Measurements from ENCODE around the gene MSL3.

MSL3 gene

GRCh38 chrX:11766487-11766886, 8.4 kb downstream of the MSL3 start:
- no peak for DNase-seq (ENCODE audit: low read depth in 1 of 2, low spot score in 1 of 2)
- Histone ChIP-seq H3K27ac (replicated peaks) (no peak overlapping the region), H3K27me3 (ENCODE audit: insufficient read depth, poor library complexity, severe bottlenecking) (no peaks in the 10 kb centered on the region), H3K4me3 (replicated peaks; ENCODE audit: insufficient read depth, low read length) (no peak overlapping the region)
- no peak for TF ChIP-seq SPI1 (IDR thresholded peaks at IDR 0.05; ENCODE audit: borderline replicate concordance, low read depth)
- TF ChIP-seq, protein P1, sequence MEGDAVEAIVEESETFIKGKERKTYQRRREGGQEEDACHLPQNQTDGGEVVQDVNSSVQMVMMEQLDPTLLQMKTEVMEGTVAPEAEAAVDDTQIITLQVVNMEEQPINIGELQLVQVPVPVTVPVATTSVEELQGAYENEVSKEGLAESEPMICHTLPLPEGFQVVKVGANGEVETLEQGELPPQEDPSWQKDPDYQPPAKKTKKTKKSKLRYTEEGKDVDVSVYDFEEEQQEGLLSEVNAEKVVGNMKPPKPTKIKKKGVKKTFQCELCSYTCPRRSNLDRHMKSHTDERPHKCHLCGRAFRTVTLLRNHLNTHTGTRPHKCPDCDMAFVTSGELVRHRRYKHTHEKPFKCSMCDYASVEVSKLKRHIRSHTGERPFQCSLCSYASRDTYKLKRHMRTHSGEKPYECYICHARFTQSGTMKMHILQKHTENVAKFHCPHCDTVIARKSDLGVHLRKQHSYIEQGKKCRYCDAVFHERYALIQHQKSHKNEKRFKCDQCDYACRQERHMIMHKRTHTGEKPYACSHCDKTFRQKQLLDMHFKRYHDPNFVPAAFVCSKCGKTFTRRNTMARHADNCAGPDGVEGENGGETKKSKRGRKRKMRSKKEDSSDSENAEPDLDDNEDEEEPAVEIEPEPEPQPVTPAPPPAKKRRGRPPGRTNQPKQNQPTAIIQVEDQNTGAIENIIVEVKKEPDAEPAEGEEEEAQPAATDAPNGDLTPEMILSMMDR (IDR thresholded peaks at IDR 0.05; ENCODE audit: insufficient read depth, low read length), result no peak
- TF ChIP-seq, protein P2, sequence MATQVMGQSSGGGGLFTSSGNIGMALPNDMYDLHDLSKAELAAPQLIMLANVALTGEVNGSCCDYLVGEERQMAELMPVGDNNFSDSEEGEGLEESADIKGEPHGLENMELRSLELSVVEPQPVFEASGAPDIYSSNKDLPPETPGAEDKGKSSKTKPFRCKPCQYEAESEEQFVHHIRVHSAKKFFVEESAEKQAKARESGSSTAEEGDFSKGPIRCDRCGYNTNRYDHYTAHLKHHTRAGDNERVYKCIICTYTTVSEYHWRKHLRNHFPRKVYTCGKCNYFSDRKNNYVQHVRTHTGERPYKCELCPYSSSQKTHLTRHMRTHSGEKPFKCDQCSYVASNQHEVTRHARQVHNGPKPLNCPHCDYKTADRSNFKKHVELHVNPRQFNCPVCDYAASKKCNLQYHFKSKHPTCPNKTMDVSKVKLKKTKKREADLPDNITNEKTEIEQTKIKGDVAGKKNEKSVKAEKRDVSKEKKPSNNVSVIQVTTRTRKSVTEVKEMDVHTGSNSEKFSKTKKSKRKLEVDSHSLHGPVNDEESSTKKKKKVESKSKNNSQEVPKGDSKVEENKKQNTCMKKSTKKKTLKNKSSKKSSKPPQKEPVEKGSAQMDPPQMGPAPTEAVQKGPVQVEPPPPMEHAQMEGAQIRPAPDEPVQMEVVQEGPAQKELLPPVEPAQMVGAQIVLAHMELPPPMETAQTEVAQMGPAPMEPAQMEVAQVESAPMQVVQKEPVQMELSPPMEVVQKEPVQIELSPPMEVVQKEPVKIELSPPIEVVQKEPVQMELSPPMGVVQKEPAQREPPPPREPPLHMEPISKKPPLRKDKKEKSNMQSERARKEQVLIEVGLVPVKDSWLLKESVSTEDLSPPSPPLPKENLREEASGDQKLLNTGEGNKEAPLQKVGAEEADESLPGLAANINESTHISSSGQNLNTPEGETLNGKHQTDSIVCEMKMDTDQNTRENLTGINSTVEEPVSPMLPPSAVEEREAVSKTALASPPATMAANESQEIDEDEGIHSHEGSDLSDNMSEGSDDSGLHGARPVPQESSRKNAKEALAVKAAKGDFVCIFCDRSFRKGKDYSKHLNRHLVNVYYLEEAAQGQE (IDR thresholded peaks at IDR 0.05; ENCODE audit: insufficient replicate concordance, low read depth), result no peak
- TF ChIP-seq GABPA (IDR thresholded peaks at IDR 0.05; ENCODE audit: low read depth), result no peak
- no peak for TF ChIP-seq POLR2AphosphoS5 (IDR thresholded peaks at IDR 0.05; ENCODE audit: low read depth)

- TF ChIP-seq POLR2AphosphoS5 (IDR thresholded peaks at IDR 0.05; ENCODE audit: low read depth) (no peak), SPI1 (IDR thresholded peaks at IDR 0.05; ENCODE audit: borderline replicate concordance, low read depth) (peak; percentile 35; the same call in 1 of the 2 replicates)
- Histone ChIP-seq H3K27ac (replicated peaks) (no peak overlapping the region), H3K4me3 (replicated peaks; ENCODE audit: insufficient read depth, low read length) (no peak overlapping the region), H3K27me3 (ENCODE audit: insufficient read depth, poor library complexity, severe bottlenecking) (no peaks in the 10 kb centered on the region)
- DNase-seq (ENCODE audit: low read depth in 1 of 2, low spot score in 1 of 2), result no peak
These were observed 10.0 kb downstream of the MSL3 start for GRCh38 chrX:11768039-11768438.

- no peak overlapping the region for H3K27ac ChIP-seq (replicated peaks)
- H3K27me3 ChIP-seq (ENCODE audit: insufficient read depth, poor library complexity, severe bottlenecking), result no peaks in the 10 kb centered on the region
- DNase-seq (ENCODE audit: low read depth in 1 of 2, low spot score in 1 of 2), result peak; percentile 50 to 54
- H3K4me3 ChIP-seq (replicated peaks; ENCODE audit: insufficient read depth, low read length), result no peak overlapping the region
- TF ChIP-seq, protein P2 (IDR thresholded peaks at IDR 0.05; ENCODE audit: insufficient replicate concordance, low read depth), result no peak
- TF ChIP-seq, protein P1 (IDR thresholded peaks at IDR 0.05; ENCODE audit: insufficient read depth, low read length), result peak; percentile 73
- no peak for TF ChIP-seq GABPA (IDR thresholded peaks at IDR 0.05; ENCODE audit: low read depth)
- no peak for TF ChIP-seq POLR2AphosphoS5 (IDR thresholded peaks at IDR 0.05; ENCODE audit: low read depth)
These were observed 12.3 kb downstream of the MSL3 start for GRCh38 chrX:11770320-11770719.

GRCh38 chrX:11778230-11778629, 20.2 kb downstream of the MSL3 start:
- TF ChIP-seq GABPA (IDR thresholded peaks at IDR 0.05; ENCODE audit: low read depth) (no peak), SPI1 (IDR thresholded peaks at IDR 0.05; ENCODE audit: borderline replicate concordance, low read depth) (no peak), POLR2AphosphoS5 (IDR thresholded peaks at IDR 0.05; ENCODE audit: low read depth) (no peak)
- TF ChIP-seq, protein P2 (IDR thresholded peaks at IDR 0.05; ENCODE audit: insufficient replicate concordance, low read depth), result no peak
- TF ChIP-seq, protein P1 (IDR thresholded peaks at IDR 0.05; ENCODE audit: insufficient read depth, low read length), result no peak
- Histone ChIP-seq H3K27ac (replicated peaks) (no peak overlapping the region), H3K4me3 (replicated peaks; ENCODE audit: insufficient read depth, low read length) (no peak overlapping the region), H3K27me3 (ENCODE audit: insufficient read depth, poor library complexity, severe bottlenecking) (no peaks in the 10 kb centered on the region)
- DNase-seq (ENCODE audit: low read depth in 1 of 2, low spot score in 1 of 2), result no peak
